ENCODE measurements around the gene CCM2. TPM values are rescaled to one million over a fixed set of nuclear protein-coding genes. Genes with fewer than 3 reads are reported as not detected.
"Not testable (repeated sequence)": the region's sequence is repeated elsewhere in the genome, so short reads cannot be mapped to it uniquely, and the experiment has no call there.

The CCM2 gene
- total RNA-seq, 1 donor from 2014 or later: 47.8 TPM

DNA sequence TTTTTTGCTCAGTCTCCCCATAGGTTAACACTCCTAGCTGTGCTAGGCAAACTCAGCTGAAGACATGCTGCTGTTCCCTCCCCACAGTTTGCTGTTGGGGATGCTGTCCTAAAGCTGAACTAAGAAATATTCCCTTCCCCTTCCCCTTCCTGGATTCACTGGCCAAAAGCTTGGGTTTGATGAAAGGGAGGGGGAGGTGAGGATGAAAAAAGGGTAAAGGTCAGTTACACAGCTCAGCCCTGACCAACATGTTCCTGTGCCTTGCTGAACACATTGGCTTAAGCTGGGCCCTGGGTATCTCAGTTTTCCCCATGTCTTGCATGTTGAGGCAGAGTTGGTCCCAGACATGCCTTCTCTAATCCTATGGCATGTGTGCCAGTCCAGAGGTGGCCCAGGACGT, 15.3 kb downstream of the CCM2 start:
- H3K4me1 Mint-ChIP-seq (ENCODE audit: low read depth): peaks cover 14% of the 10 kb centered on the region
- H3K36me3 Mint-ChIP-seq (ENCODE audit: low read depth): peaks cover 7% of the 10 kb centered on the region
- no peak overlapping the region for H3K4me3 Mint-ChIP-seq (ENCODE audit: unreplicated experiment)
- DNase-seq (ENCODE audit: low spot score): no peak
- no peak overlapping the region for H3K27ac Mint-ChIP-seq (ENCODE audit: unreplicated experiment)
- TF ChIP-seq, protein P1, sequence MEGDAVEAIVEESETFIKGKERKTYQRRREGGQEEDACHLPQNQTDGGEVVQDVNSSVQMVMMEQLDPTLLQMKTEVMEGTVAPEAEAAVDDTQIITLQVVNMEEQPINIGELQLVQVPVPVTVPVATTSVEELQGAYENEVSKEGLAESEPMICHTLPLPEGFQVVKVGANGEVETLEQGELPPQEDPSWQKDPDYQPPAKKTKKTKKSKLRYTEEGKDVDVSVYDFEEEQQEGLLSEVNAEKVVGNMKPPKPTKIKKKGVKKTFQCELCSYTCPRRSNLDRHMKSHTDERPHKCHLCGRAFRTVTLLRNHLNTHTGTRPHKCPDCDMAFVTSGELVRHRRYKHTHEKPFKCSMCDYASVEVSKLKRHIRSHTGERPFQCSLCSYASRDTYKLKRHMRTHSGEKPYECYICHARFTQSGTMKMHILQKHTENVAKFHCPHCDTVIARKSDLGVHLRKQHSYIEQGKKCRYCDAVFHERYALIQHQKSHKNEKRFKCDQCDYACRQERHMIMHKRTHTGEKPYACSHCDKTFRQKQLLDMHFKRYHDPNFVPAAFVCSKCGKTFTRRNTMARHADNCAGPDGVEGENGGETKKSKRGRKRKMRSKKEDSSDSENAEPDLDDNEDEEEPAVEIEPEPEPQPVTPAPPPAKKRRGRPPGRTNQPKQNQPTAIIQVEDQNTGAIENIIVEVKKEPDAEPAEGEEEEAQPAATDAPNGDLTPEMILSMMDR (IDR thresholded peaks at IDR 0.05): no peak
- H3K27me3 Mint-ChIP-seq (ENCODE audit: low read depth): no peaks in the 10 kb centered on the region
- H3K9me3 Mint-ChIP-seq (ENCODE audit: low read depth): no peaks in the 10 kb centered on the region

- DNase-seq (ENCODE audit: low spot score): no peak
- H3K4me1 Mint-ChIP-seq (ENCODE audit: low read depth): peaks cover 20% of the 10 kb centered on the region
- peaks cover 7% of the 10 kb centered on the region for H3K36me3 Mint-ChIP-seq (ENCODE audit: low read depth)
- TF ChIP-seq, protein P1 (IDR thresholded peaks at IDR 0.05): no peak
- no peak overlapping the region for H3K4me3 Mint-ChIP-seq (ENCODE audit: unreplicated experiment)
- no peaks in the 10 kb centered on the region for H3K9me3 Mint-ChIP-seq (ENCODE audit: low read depth)
- no peak overlapping the region for H3K27ac Mint-ChIP-seq (ENCODE audit: unreplicated experiment)
- no peaks in the 10 kb centered on the region for H3K27me3 Mint-ChIP-seq (ENCODE audit: low read depth)
Measured at GRCh38 chr7:45017253-45017652, 17.3 kb downstream of the CCM2 start.

GRCh38 chr7:45020915-45021314, 20.9 kb downstream of the CCM2 start:
- Mint-ChIP-seq H3K36me3 (ENCODE audit: low read depth) (peaks cover 5% of the 10 kb centered on the region), H3K4me1 (ENCODE audit: low read depth) (peaks cover 13% of the 10 kb centered on the region), H3K27ac (ENCODE audit: unreplicated experiment) (peak overlapping the region; percentile 8), H3K4me3 (ENCODE audit: unreplicated experiment) (no peak overlapping the region), H3K9me3 (ENCODE audit: low read depth) (no peaks in the 10 kb centered on the region), H3K27me3 (ENCODE audit: low read depth) (no peaks in the 10 kb centered on the region)
- DNase-seq (ENCODE audit: low spot score): no peak
- TF ChIP-seq, protein P1 (IDR thresholded peaks at IDR 0.05): no peak

- H3K36me3 Mint-ChIP-seq (ENCODE audit: low read depth): peaks cover 3% of the 10 kb centered on the region
- H3K9me3 Mint-ChIP-seq (ENCODE audit: low read depth): no peaks in the 10 kb centered on the region
- TF ChIP-seq, protein P1 (IDR thresholded peaks at IDR 0.05): no peak
- no peak overlapping the region for H3K4me3 Mint-ChIP-seq (ENCODE audit: unreplicated experiment)
- no peaks in the 10 kb centered on the region for H3K27me3 Mint-ChIP-seq (ENCODE audit: low read depth)
- DNase-seq (ENCODE audit: low spot score): no peak
- H3K4me1 Mint-ChIP-seq (ENCODE audit: low read depth): peaks cover 13% of the 10 kb centered on the region
- H3K27ac Mint-ChIP-seq (ENCODE audit: unreplicated experiment): peak overlapping the region; percentile 84
Measured at GRCh38 chr7:45021604-45022296, 21.7 kb downstream of the CCM2 start.

GRCh38 chr7:45024126-45024744, 24.2 kb downstream of the CCM2 start:
- H3K36me3 Mint-ChIP-seq (ENCODE audit: low read depth): peaks cover 4% of the 10 kb centered on the region
- TF ChIP-seq, protein P1 (IDR thresholded peaks at IDR 0.05): no peak
- H3K27me3 Mint-ChIP-seq (ENCODE audit: low read depth): no peaks in the 10 kb centered on the region
- H3K9me3 Mint-ChIP-seq (ENCODE audit: low read depth): no peaks in the 10 kb centered on the region
- no peak for DNase-seq (ENCODE audit: low spot score)
- H3K4me3 Mint-ChIP-seq (ENCODE audit: unreplicated experiment): no peak overlapping the region
- peaks cover 25% of the 10 kb centered on the region for H3K4me1 Mint-ChIP-seq (ENCODE audit: low read depth)
- H3K27ac Mint-ChIP-seq (ENCODE audit: unreplicated experiment): no peak overlapping the region

GRCh38 chr7:45025473-45025872, 25.5 kb downstream of the CCM2 start:
- H3K36me3 Mint-ChIP-seq (ENCODE audit: low read depth); H3K27me3 Mint-ChIP-seq (ENCODE audit: low read depth); H3K4me3 Mint-ChIP-seq (ENCODE audit: unreplicated experiment); H3K27ac Mint-ChIP-seq (ENCODE audit: unreplicated experiment); H3K9me3 Mint-ChIP-seq (ENCODE audit: low read depth); DNase-seq (ENCODE audit: low spot score): not testable (repeated sequence)
- peaks cover 21% of the 10 kb centered on the region for H3K4me1 Mint-ChIP-seq (ENCODE audit: low read depth)
